HG02642 (cell line): ENCODE results near the gene USP2.

Source experiments
- ATAC-seq: cut with Tn5 transposase; IDR thresholded peaks from one replicate; pipeline ENCODE4 v1.9.1; 2021; ENCODE audit warnings: mild to moderate bottlenecking; ENCODE audit not compliant: unreplicated experiment, poor library complexity

USP2 gene

GRCh38 chr11:119332111-119332765 is 49.3 kb downstream of the USP2 start:
- ATAC-seq, result no peak

GRCh38 chr11:119330237-119330636 is 51.3 kb downstream of the USP2 start:
- ATAC-seq, result no peak

DNA sequence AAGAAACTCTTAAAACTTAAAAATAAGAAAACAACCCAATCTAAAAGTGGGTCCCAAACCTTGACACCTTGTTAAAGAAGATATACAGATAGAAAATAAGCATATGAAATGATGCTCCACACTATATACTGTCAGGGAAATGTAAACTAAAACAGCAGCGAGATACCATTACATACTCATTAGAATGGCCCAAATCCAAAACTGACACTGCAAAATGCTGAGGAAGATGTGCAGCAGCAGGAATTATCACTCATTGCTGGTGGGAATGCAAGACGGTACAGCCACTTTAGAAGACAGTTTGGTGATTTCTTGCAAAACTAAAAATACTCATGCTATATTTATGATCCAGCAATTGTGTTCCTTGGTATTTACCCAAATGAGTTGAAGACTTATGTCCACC is 52.2 kb downstream of the USP2 start:
- ATAC-seq, result no peak

DNA sequence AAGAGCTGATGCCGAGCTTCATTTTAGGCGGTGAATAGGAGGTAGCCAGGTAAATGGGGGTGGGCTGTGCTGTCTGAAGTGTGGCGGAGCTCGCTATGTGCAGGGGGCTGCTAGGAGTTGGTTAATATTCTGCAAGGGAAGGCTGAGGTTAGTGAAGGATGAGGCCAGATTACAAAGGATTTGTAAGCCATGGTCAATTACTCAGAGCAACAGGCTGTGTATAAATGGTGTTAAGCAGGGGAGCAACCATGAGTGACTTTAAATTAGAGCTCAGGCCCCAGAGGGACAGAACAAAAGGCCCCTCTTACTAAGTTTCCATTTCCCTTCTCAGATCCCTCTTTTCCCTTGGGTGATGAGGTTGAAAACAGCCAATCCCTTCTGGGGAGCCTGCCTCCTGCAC is 57.3 kb downstream of the USP2 start:
- ATAC-seq, result no peak

DNA sequence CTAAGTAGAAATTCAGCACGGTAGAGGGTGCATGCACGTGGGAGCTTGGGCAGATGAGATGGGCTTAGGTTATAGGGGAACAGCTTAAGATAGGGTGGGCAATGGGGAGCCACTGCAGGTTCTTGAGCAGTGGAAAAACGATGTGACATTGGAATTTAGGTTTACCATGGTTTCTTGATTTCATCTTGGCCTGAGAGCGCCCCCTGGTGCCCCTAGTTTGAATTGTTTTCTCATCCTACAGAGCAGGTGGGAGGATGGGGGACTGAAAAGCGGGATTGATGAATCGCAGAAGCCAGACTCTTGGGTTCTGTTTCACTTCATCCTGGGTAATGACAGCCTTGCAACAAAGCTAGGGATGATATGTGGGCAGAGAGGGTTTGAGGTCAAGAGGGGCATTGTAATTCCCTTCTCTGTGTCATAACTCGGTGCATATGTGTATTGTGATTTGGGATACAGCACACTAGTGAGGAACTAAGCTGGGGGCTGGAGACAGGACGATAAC is 57.9 kb downstream of the USP2 start:
- no peak for ATAC-seq

DNA sequence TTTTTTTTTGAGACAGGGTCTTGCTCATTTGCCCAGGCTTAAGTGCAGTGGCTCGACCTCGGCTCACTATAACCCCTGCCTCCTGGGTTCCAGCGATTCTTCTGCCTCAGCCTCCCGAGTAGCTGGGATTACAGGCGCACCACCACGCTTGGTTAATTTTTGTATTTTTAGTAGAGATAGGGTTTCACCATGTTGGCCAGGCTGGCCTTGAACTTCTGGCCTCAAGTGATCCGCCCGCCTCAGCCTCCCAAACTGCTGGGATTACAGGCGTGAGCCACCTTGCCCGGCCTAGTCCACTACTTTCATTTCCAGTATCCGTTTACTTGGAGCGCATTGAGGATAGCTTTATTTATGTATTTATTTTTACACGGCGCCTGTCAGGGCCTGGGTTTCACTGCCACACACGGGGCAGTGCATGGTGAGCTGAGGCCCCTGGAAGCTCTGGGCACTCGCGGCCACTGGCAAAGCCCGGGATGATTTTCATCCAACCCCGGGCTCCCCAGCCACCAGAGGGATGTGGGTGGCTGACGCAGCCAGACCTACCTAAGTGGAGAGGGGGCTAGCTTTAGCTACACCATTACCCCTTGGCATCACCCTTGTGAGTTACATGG is 58.5 kb downstream of the USP2 start:
- no peak for ATAC-seq

DNA sequence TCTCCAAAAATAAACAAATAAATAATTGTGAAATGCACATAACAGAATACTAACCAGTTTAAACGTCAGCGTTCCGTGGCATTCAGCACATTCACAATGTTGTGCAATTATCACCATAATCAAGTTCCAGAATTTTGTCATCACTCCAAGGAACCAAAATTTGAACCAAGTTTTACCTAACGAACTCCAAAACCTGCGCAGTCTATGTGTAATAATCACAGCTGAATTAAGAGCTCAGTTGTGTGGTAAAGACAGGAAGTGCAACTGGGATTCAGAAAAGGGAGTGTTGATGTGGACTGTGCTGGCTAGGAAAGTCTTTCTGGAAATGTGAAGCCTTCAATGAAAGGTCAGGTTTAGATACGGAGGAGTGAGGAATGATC is 59.1 kb downstream of the USP2 start:
- no peak for ATAC-seq

GRCh38 chr11:119320776-119321524 is 60.5 kb downstream of the USP2 start:
- peak; percentile 52 for ATAC-seq

- no peak for ATAC-seq
These were observed 61.2 kb downstream of the USP2 start for GRCh38 chr11:119320240-119320775.

GRCh38 chr11:119319700-119320239 is 61.7 kb downstream of the USP2 start:
- no peak for ATAC-seq

DNA sequence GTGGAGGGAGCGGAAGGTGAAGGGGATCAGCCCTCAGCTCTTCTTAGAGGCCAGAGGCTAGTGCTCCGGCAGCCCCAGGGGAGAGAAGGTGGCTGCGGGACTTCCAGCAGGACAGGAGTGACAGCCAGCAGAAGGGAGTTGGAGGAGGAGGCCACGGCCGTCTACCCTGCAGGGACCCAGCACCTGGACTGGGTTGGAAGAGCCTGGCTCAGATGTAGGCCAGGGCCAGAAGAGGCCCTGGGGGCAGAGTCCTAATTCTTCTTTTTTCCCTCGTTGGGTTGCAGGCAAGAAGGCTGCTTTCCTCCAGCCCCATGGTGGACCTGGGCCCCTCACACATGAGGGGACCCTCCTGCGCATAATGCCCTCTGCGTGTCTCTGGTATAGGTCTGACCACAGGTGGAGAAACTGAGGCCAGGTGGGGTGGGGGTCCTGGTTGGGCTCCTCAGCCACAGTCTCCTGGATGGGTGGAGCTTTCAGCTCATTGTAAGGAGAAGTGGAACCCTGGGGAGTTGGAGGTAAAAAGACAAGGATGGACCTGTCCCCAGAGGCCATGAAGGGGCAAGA is 62.3 kb downstream of the USP2 start:
- ATAC-seq, result no peak

DNA sequence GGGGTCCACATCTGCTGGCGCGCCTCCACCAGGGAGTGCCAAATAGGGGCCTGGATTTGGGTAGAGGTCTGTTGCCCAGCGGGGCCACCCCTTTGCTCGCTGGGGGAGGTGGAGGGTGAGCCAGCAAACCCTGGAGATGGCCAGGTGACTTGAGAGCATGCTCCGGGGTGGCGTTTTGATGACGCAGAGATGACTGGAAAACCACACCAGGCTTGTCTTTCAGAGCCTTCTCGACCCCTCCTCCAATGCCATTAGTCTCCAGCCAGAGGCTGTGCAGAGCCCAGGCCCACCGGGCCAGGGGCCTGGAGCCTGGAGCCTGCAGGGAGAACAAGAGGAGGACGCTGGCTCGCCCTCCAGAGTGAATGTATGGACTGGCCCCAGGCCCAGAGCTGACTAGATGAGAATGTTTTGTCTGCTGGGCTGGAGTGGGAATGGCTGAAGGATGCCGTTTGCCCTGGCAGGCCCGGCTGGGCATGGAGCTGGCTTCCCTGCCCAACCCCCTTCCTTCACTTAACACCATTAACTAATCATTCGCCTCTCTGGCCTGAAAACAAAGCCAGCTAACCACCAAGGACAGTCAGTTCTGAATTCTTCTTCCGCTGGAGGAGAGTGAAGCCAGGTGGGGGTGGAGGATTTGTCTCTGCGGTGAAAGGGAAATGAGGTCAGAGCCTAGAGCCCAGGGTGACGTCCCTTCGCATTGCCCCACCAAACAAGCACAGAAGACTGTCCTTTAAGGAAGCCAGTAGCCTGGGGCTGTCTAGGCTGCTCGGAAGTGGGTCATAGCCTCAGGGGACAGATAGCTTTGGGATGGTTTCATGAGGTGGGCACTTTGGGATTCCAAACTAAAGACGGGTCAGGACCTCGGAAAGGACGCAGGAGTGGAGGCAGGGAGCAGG is 63.0 kb downstream of the USP2 start:
- no peak for ATAC-seq

DNA sequence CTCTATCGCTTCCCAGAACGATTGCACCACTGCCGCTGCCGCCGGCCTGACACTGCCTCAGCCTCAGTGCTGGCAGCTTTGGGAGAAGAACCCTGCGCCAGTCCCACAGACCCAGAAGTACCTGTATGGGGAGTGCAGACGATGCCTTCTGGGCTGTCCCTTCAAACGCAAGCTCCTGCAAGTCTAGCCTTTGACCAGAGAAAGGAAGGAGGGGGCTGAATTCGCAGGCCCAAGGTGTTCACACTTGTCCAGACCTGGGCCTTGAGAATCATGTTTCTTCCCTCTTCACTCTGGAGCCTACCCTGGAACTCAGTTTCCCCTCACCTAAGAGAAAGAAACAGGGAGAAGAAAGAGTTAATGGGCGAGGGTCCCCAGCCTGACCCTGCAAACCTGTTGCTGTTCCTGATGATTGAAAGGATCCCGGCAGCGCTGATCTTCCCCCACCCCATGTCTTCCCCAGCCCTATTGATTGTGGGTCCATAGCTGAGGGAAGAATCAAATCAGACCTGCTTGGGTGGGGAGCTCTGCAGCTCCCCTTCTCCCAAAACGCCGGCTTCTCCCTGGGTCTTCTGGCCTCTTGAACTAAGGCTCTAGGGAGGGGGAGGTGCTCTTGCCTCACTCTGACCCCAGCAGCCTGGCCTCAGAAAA is 63.8 kb downstream of the USP2 start:
- no peak for ATAC-seq

DNA sequence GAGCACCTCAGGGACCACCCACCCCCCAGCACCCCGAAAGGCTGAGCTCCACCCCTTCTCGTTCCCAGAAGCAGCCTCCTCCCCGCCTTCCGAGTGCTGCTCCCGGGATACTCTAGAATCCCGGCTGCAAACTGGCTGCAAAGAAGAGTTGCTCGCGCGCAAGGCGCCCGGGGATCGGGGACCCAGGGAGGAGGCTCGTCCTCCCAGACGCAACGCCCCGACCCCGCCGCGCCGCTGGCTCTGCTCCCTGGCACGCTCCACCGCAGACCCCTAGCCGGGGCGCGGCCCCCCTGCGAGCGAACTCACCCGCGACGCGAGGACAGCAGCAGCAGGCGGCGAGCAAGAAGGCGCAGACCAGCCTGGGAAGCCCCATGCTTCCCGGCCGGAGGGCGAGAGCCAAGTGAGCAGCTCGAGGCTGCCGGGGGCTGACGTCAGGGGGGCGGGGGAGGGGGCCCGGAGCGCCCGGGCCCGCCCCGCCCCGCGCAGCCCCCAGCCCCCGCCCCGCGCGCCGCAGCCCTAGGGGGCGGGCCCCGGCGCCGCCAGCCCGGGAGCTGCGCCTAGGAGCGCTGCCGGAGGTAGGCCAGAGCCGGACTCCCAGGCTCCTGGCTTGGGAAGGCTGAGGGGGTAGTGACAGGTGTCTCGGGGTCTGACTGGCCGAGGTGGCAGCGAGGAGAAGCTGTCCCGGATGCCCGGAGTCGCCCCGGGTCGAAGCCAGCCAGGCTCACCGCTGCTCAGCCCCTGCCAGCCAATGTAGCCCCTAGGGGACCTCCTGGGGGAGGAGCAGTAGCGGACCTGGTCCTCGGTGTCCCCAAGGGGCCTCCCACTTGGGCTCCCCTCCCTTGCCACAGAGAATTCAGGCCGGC is 64.5 kb downstream of the USP2 start, which contains the start of gene MCAM:
Gene MCAM, minus strand, starts transcription at position 402 of the 863 bp plus-strand sequence. Its CDS starts 29 bp downstream, at position 373.
- ATAC-seq, result no peak

DNA sequence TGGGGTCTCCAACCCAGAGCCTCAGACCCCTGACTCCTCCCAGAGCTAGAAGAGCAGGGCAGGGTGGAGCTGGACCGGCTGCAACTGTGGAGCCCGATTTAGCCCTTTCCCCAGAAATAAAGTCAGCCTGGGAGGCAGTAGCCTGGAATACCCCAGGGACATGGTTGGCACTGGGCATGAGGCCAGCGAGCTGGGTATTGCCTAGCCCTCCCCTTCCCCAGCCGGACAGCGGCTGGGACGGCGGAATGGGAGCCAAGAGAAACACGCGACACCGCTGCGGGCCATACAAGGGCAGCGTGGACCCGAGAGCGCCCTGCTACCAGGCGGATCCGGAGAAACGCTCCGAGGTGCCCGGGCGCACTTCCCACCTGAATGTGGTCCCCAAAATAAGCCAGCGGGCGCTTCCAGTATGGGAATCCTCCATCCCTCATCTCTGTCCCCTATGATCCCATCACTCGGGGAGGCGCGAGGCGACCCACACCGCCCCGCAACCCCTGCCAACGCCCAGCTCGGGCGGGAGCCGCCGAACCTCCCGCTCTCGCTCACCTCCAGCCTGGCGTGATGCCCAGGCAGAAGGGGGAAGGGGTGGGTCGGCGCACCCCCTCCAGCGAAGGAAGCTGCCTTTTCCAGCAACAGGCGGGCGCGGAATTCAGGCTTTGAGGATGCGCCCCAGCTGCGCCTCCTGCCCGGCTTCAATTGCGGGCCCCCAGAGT is 65.3 kb downstream of the USP2 start:
- no peak for ATAC-seq

DNA sequence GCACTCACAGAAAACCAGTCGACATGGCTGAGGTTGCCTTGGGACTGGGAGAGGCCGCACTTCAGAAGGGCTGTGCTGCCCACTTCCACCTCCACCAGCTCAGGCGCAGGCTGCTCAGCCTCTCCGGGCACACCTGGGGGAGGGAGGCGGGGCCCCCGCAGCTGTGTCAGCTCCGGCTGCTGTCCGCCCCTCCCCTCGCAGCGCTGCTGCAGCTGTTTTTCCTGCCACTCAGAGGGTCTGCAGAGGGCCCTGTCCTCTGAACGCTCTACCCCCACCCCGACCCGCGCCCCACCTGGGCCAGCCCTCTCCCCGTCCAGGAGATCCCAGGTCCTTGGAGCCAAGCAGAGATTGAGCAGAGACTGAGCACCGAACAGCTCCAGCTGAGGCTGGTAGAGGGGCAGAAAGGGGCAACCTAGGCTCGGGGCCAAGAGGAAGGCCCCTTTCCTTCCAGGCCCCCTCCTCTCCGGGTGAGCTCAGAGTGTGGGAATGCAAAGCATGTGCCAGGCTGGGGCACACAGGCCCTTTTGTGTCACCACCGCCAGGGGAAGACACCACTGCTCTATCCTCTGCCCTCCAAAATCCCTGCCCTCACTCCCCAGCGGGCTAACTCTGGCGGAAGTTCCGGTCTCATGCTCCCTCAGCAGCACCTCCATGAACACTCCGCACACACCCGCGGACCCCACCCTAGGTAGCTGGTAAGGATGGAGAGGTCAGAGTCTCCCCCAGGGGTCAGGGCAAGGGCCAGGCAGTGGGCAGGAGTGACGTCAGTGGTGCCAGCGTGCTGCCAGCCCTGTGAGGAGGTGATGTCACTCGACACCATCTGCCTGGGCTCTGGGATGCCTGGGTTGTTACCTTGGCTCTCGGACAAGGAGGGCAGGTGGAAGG is 66.1 kb downstream of the USP2 start:
- peak; percentile 34 for ATAC-seq

DNA sequence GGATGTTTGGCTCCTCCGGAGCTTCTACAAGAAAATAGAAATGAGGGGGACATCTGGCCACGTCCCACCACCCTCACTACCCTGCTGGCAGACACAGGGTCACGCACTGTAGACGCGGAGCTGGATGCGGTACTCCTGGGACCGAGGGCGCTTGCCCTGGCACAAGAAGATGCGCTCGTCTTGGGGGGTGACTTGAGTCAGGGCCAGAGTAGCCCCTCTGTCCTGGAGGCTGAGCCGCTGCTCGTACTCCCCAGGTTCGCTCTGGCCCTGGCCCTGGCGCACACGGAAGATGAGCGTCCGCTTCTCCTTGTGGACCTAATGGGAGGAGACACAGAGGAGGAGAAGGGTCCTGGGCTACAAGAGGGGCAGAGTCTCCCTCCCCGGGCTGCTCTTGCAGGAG is 66.8 kb downstream of the USP2 start:
- no peak for ATAC-seq
